ENCODE data around the gene MCF2L. TPM values are rescaled to one million over a fixed set of nuclear protein-coding genes. Genes with fewer than 3 reads are reported as not detected.

The MCF2L gene
- total RNA-seq, 1 donor from 2014 or later = 5.6 TPM

DNA sequence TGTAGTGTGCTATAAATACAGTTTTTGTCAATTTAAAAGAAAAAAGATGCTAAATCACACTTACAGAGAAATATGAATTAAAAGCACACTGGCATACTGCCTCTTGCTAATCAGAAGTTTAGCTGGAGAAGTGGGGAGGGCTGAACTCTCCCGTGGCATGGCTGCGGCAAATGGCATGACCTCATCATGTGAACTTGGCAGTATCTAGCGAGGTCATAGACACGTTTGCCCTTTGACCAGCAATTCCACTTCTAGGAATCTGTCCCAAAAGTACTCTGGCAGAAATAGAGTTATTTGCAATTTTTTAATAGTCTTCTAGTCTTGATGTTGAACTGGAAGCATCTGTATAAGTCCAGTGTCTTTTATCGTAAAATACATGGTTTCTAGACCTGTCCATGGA is 42.0 kb upstream of the MCF2L start:
- Mint-ChIP-seq H3K4me1 (ENCODE audit: unreplicated experiment) (peaks cover 9% of the 10 kb centered on the region), H3K4me3 (ENCODE audit: unreplicated experiment) (no peak overlapping the region), H3K27ac (ENCODE audit: unreplicated experiment) (no peak overlapping the region), H3K27me3 (ENCODE audit: unreplicated experiment) (peaks cover 46% of the 10 kb centered on the region), H3K9me3 (ENCODE audit: unreplicated experiment) (no peaks in the 10 kb centered on the region), H3K36me3 (ENCODE audit: unreplicated experiment) (peaks cover 2% of the 10 kb centered on the region)
- DNase-seq (ENCODE audit: extremely low spot score, unreplicated experiment) = no peak
- TF ChIP-seq, protein P1, sequence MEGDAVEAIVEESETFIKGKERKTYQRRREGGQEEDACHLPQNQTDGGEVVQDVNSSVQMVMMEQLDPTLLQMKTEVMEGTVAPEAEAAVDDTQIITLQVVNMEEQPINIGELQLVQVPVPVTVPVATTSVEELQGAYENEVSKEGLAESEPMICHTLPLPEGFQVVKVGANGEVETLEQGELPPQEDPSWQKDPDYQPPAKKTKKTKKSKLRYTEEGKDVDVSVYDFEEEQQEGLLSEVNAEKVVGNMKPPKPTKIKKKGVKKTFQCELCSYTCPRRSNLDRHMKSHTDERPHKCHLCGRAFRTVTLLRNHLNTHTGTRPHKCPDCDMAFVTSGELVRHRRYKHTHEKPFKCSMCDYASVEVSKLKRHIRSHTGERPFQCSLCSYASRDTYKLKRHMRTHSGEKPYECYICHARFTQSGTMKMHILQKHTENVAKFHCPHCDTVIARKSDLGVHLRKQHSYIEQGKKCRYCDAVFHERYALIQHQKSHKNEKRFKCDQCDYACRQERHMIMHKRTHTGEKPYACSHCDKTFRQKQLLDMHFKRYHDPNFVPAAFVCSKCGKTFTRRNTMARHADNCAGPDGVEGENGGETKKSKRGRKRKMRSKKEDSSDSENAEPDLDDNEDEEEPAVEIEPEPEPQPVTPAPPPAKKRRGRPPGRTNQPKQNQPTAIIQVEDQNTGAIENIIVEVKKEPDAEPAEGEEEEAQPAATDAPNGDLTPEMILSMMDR (IDR thresholded peaks at IDR 0.05) = no peak

DNA sequence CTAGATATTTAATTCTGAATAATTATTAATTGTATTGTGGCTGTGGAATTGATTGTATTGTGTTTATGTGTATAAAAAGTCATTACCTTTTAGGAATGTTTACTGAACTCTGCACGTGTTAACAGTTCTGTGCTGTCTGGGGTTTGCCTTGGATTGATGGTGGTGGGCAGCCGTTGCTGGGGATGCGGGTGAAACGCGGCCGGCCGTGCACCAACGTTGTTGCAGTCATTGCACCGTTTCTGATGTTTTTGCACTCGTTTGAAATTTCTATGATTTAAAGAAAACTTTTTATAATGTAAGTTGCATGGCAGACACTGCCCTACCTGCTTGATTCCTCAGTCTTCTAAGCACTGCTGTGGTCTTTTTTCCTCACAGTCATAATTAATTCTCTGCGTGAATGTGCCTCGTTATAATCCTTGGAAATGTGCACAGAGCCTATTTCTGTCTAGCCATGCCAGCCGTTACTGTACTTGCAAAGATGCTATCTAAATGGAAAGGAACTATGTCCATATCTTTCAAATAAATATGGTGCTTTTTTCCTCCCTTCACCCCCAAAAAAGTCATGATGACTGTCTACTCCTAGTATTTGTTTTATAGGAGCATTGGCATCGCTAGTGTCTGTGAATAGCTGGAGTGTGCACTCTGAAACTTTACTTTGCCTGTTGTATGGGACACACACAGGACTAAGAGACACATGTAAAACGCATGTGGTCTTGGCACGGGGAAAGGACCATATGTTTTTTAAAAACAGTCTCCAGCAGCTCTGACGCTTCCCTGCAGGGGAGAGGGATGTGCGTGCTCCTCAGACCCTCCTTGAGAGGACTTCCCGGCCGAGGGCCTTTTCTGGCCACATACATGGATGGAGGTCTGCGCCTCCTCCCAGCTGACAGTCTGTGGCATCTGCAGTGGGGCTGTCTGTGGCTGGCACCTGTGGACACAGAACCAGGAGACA is 40.7 kb upstream of the MCF2L start:
- Mint-ChIP-seq H3K9me3 (ENCODE audit: unreplicated experiment) (no peaks in the 10 kb centered on the region), H3K4me3 (ENCODE audit: unreplicated experiment) (no peak overlapping the region), H3K27me3 (ENCODE audit: unreplicated experiment) (peaks cover 44% of the 10 kb centered on the region), H3K36me3 (ENCODE audit: unreplicated experiment) (peaks cover 2% of the 10 kb centered on the region), H3K27ac (ENCODE audit: unreplicated experiment) (no peak overlapping the region), H3K4me1 (ENCODE audit: unreplicated experiment) (peaks cover 9% of the 10 kb centered on the region)
- TF ChIP-seq, protein P1 (IDR thresholded peaks at IDR 0.05) = no peak
- no peak for DNase-seq (ENCODE audit: extremely low spot score, unreplicated experiment)

- Mint-ChIP-seq H3K4me1 (ENCODE audit: unreplicated experiment) (peaks cover 13% of the 10 kb centered on the region), H3K36me3 (ENCODE audit: unreplicated experiment) (peaks cover under 1% of the 10 kb centered on the region), H3K27ac (ENCODE audit: unreplicated experiment) (no peak overlapping the region), H3K4me3 (ENCODE audit: unreplicated experiment) (no peak overlapping the region), H3K9me3 (ENCODE audit: unreplicated experiment) (no peaks in the 10 kb centered on the region), H3K27me3 (ENCODE audit: unreplicated experiment) (peaks cover 37% of the 10 kb centered on the region)
- DNase-seq (ENCODE audit: extremely low spot score, unreplicated experiment) = no peak
- TF ChIP-seq, protein P1 (IDR thresholded peaks at IDR 0.05) = no peak
Measured at GRCh38 chr13:112928972-112929782, 39.8 kb upstream of the MCF2L start.

- H3K27me3 Mint-ChIP-seq (ENCODE audit: unreplicated experiment) = peaks cover 32% of the 10 kb centered on the region
- peaks cover 14% of the 10 kb centered on the region for H3K4me1 Mint-ChIP-seq (ENCODE audit: unreplicated experiment)
- H3K9me3 Mint-ChIP-seq (ENCODE audit: unreplicated experiment) = no peaks in the 10 kb centered on the region
- H3K36me3 Mint-ChIP-seq (ENCODE audit: unreplicated experiment) = no peaks in the 10 kb centered on the region
- no peak overlapping the region for H3K4me3 Mint-ChIP-seq (ENCODE audit: unreplicated experiment)
- DNase-seq (ENCODE audit: extremely low spot score, unreplicated experiment) = no peak
- TF ChIP-seq, protein P1 (IDR thresholded peaks at IDR 0.05) = no peak
- no peak overlapping the region for H3K27ac Mint-ChIP-seq (ENCODE audit: unreplicated experiment)
Measured at GRCh38 chr13:112929783-112930055, 39.3 kb upstream of the MCF2L start.

DNA sequence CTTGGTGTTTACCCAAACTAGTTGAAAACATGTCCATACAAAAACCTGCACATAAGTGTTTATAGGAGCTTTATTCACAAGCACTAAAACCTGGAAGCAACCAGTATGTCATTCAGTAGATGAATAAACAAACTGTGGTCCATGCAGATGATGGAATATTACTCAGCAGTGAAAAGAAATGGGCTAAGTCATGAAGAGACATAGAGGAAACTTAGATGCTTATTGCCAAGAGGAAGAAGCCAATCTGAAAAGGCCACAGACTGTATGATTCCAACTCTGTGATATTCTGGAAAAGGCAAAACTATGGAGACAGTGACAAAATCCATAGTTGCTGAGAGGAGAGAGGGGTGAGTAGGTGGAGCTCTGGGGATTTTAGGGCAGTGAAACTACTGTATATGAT is 38.8 kb upstream of the MCF2L start:
- TF ChIP-seq, protein P1 (IDR thresholded peaks at IDR 0.05) = no peak
- no peaks in the 10 kb centered on the region for H3K36me3 Mint-ChIP-seq (ENCODE audit: unreplicated experiment)
- no peak overlapping the region for H3K4me3 Mint-ChIP-seq (ENCODE audit: unreplicated experiment)
- no peak overlapping the region for H3K27ac Mint-ChIP-seq (ENCODE audit: unreplicated experiment)
- DNase-seq (ENCODE audit: extremely low spot score, unreplicated experiment) = no peak
- peaks cover 14% of the 10 kb centered on the region for H3K4me1 Mint-ChIP-seq (ENCODE audit: unreplicated experiment)
- peaks cover 29% of the 10 kb centered on the region for H3K27me3 Mint-ChIP-seq (ENCODE audit: unreplicated experiment)
- H3K9me3 Mint-ChIP-seq (ENCODE audit: unreplicated experiment) = no peaks in the 10 kb centered on the region

Measured in osteocyte (in vitro differentiated cells).